Liver (tissue), 3 donors: ENCODE data around the gene ULBP1.

Experiments
- GABPA ChIP-seq, 2 donors: IDR thresholded peaks in 1 of 2; conservative IDR thresholded peaks in 1 of 2; 2 replicates each; pipeline ENCODE4 v1.6.1; 2016; ENCODE audit warnings: antibody characterized with exemption in 2 of 2, mild to moderate bottlenecking in 1 of 2, moderate library complexity in 1 of 2
- JUND ChIP-seq, 2 donors: IDR thresholded peaks; 2 replicates each; pipeline ENCODE4 v1.6.1; 2016; ENCODE audit warnings: antibody characterized with exemption in 2 of 2
- RAD21 ChIP-seq, 2 donors: IDR thresholded peaks; 2 replicates each; pipeline ENCODE4 v1.6.1; 2016; ENCODE audit warnings: antibody characterized with exemption in 2 of 2, mild to moderate bottlenecking in 2 of 2
- SP1 ChIP-seq: IDR thresholded peaks from 2 replicates; pipeline ENCODE4 v1.6.1; 2018; ENCODE audit warnings: antibody characterized with exemption, mild to moderate bottlenecking
- YY1 ChIP-seq: IDR thresholded peaks from 2 replicates; pipeline ENCODE4 v1.6.1; 2016; ENCODE audit warnings: antibody characterized with exemption, mild to moderate bottlenecking
- TF ChIP-seq, protein P1 (sequence below): fragments of 150-350 bp; IDR thresholded peaks from 2 replicates; pipeline ENCODE4 v1.5.1; 2017; ENCODE audit warnings: improper control_type of control experiment, low read depth, low read length; ENCODE audit not compliant: missing input control
- TF ChIP-seq, protein P2 (sequence below): IDR thresholded peaks from 2 replicates; pipeline ENCODE4 v1.6.1; 2016; ENCODE audit warnings: antibody characterized with exemption
- TF ChIP-seq, protein P3 (sequence below): IDR thresholded peaks from 2 replicates; pipeline ENCODE4 v1.6.1; 2016; ENCODE audit warnings: antibody characterized with exemption, mild to moderate bottlenecking
- donor health status: healthy.
- donor health status: healthy.

DNA sequence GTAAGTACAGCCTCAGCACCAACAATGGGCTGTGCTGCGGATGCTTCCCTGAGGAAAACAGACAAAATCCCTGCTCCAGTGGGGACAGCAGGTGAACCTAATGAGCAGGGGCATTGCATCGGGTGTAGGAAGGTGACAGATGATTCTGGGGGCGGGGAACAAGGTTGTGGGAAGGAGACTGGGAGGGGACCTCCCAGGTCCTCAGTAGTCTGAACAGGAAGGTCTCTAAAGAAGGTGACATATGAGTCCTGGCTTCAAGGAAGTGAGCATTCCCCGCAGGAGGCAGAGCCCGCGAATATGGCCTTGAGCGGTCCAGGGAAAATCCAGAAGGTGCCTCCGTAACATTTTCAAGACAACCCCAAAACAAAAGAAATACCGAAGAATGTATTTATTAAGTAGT lies 19.4 kb downstream of the ULBP1 start:
- TF ChIP-seq, protein P1, sequence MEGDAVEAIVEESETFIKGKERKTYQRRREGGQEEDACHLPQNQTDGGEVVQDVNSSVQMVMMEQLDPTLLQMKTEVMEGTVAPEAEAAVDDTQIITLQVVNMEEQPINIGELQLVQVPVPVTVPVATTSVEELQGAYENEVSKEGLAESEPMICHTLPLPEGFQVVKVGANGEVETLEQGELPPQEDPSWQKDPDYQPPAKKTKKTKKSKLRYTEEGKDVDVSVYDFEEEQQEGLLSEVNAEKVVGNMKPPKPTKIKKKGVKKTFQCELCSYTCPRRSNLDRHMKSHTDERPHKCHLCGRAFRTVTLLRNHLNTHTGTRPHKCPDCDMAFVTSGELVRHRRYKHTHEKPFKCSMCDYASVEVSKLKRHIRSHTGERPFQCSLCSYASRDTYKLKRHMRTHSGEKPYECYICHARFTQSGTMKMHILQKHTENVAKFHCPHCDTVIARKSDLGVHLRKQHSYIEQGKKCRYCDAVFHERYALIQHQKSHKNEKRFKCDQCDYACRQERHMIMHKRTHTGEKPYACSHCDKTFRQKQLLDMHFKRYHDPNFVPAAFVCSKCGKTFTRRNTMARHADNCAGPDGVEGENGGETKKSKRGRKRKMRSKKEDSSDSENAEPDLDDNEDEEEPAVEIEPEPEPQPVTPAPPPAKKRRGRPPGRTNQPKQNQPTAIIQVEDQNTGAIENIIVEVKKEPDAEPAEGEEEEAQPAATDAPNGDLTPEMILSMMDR: no peak
- TF ChIP-seq, protein P2, sequence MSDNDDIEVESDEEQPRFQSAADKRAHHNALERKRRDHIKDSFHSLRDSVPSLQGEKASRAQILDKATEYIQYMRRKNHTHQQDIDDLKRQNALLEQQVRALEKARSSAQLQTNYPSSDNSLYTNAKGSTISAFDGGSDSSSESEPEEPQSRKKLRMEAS: no peak
- no peak for TF ChIP-seq JUND (IDR thresholded peaks at IDR 0.05)
- TF ChIP-seq, protein P3, sequence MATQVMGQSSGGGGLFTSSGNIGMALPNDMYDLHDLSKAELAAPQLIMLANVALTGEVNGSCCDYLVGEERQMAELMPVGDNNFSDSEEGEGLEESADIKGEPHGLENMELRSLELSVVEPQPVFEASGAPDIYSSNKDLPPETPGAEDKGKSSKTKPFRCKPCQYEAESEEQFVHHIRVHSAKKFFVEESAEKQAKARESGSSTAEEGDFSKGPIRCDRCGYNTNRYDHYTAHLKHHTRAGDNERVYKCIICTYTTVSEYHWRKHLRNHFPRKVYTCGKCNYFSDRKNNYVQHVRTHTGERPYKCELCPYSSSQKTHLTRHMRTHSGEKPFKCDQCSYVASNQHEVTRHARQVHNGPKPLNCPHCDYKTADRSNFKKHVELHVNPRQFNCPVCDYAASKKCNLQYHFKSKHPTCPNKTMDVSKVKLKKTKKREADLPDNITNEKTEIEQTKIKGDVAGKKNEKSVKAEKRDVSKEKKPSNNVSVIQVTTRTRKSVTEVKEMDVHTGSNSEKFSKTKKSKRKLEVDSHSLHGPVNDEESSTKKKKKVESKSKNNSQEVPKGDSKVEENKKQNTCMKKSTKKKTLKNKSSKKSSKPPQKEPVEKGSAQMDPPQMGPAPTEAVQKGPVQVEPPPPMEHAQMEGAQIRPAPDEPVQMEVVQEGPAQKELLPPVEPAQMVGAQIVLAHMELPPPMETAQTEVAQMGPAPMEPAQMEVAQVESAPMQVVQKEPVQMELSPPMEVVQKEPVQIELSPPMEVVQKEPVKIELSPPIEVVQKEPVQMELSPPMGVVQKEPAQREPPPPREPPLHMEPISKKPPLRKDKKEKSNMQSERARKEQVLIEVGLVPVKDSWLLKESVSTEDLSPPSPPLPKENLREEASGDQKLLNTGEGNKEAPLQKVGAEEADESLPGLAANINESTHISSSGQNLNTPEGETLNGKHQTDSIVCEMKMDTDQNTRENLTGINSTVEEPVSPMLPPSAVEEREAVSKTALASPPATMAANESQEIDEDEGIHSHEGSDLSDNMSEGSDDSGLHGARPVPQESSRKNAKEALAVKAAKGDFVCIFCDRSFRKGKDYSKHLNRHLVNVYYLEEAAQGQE: no peak
- no peak for TF ChIP-seq YY1
- no peak for TF ChIP-seq GABPA (IDR thresholded peaks at IDR 0.05 in 1 of 2, conservative IDR thresholded peaks at IDR 0.05 in 1 of 2)
- no peak for TF ChIP-seq RAD21 (IDR thresholded peaks at IDR 0.05)
- TF ChIP-seq SP1: no peak
